Loucy (cell line): ENCODE measurements around the gene ISM2.

Source experiments
- H2AFZ ChIP-seq: fragments of 200-600 bp; sonication (generic); 2 replicates; pipeline ENCODE4 v1.6.0; 2016; ENCODE audit warnings: antibody characterized with exemption, mild to moderate bottlenecking, low read length, moderate library complexity
- H3F3A ChIP-seq: fragments of 200-600 bp; 2 replicates; pipeline ENCODE4 v1.6.0; 2016; ENCODE audit warnings: antibody characterized with exemption, low read depth, mild to moderate bottlenecking
- H3K27me3 ChIP-seq: fragments of 200-600 bp; sonication (generic); 2 replicates; pipeline ENCODE4 v1.6.1; 2014; ENCODE audit warnings: low read length, mild to moderate bottlenecking; ENCODE audit not compliant: insufficient read depth, poor library complexity, severe bottlenecking
- H3K36me3 ChIP-seq: fragments of 200-600 bp; sonication (generic); 2 replicates; pipeline ENCODE4 v1.6.1; 2016; ENCODE audit warnings: low read length; ENCODE audit not compliant: insufficient read depth
- H3K4me1 ChIP-seq: fragments of 200-600 bp; sonication (generic); 2 replicates; pipeline ENCODE4 v1.5.1; 2014; ENCODE audit warnings: low read length, mild to moderate bottlenecking; ENCODE audit not compliant: insufficient read depth, poor library complexity, severe bottlenecking
- H3K4me2 ChIP-seq: fragments of 200-600 bp; sonication (generic); 2 replicates; pipeline ENCODE4 v1.6.0; 2014; ENCODE audit warnings: antibody characterized with exemption, low read length, low read depth, mild to moderate bottlenecking; ENCODE audit not compliant: poor library complexity, severe bottlenecking
- H3K4me3 ChIP-seq: fragments of 200-600 bp; sonication (generic); 2 replicates; pipeline ENCODE4 v1.5.1; 2014; ENCODE audit warnings: low read length, mild to moderate bottlenecking, mixed read lengths; ENCODE audit not compliant: poor library complexity, severe bottlenecking
- H3K79me2 ChIP-seq: fragments of 200-600 bp; sonication (generic); 2 replicates; pipeline ENCODE4 v1.6.1; 2014; ENCODE audit warnings: low read length; ENCODE audit not compliant: insufficient read depth
- H3K9ac ChIP-seq: fragments of 200-600 bp; sonication (generic); 2 replicates; pipeline ENCODE4 v1.6.0; 2014; ENCODE audit warnings: mild to moderate bottlenecking, low read depth, low read length, moderate library complexity; ENCODE audit not compliant: poor library complexity, severe bottlenecking
- H3K9me2 ChIP-seq: fragments of 200-600 bp; sonication (generic); replicated peaks from 2 replicates; pipeline ENCODE4 v1.6.1; 2016; ENCODE audit warnings: low read depth, low read length, mixed read lengths
- H3K9me3 ChIP-seq: fragments of 200-600 bp; sonication (generic); 2 replicates; pipeline ENCODE4 v1.6.1; 2014; ENCODE audit warnings: mild to moderate bottlenecking, antibody characterized with exemption, low read length, low read depth; ENCODE audit not compliant: insufficient read depth
- H4K20me1 ChIP-seq: fragments of 200-600 bp; sonication (generic); 2 replicates; pipeline ENCODE4 v1.6.0; 2014; ENCODE audit warnings: antibody characterized with exemption, low read length, mild to moderate bottlenecking; ENCODE audit not compliant: insufficient read depth, poor library complexity, severe bottlenecking
- CTCF ChIP-seq: fragments of 200-600 bp; sonication (generic); conservative IDR thresholded peaks from 2 replicates; pipeline ENCODE4 v1.5.1; 2014; ENCODE audit warnings: mild to moderate bottlenecking, antibody characterized with exemption, low read length
- EZH2phosphoT487 ChIP-seq: fragments of 200-600 bp; IDR thresholded peaks from 2 replicates; pipeline ENCODE4 v1.6.1; 2018; ENCODE audit warnings: antibody characterized with exemption, mild to moderate bottlenecking, moderate library complexity, borderline replicate concordance

The ISM2 gene

GRCh38 chr14:77508876-77509275, 10.3 kb upstream of the ISM2 start:
- H3K4me2 ChIP-seq, result no peak overlapping the region
- H3F3A ChIP-seq, result no peaks in the 10 kb centered on the region
- no peak overlapping the region for H3K9ac ChIP-seq
- H3K4me1 ChIP-seq, result no peaks in the 10 kb centered on the region
- no peaks in the 10 kb centered on the region for H3K79me2 ChIP-seq
- H3K4me3 ChIP-seq, result no peak overlapping the region
- H4K20me1 ChIP-seq, result no peaks in the 10 kb centered on the region
- TF ChIP-seq EZH2phosphoT487, result no peak
- no peak for TF ChIP-seq CTCF
- H3K9me2 ChIP-seq, result no peaks in the 10 kb centered on the region
- peaks cover 24% of the 10 kb centered on the region; the same call in 1 of the 2 replicates for H3K36me3 ChIP-seq
- no peaks in the 10 kb centered on the region for H3K27me3 ChIP-seq
- H3K9me3 ChIP-seq, result no peaks in the 10 kb centered on the region
- no peak overlapping the region for H2AFZ ChIP-seq

- no peak overlapping the region for H2AFZ ChIP-seq
- TF ChIP-seq EZH2phosphoT487, result no peak
- TF ChIP-seq CTCF, result no peak
- no peaks in the 10 kb centered on the region for H4K20me1 ChIP-seq
- no peaks in the 10 kb centered on the region for H3F3A ChIP-seq
- no peaks in the 10 kb centered on the region for H3K9me3 ChIP-seq
- no peaks in the 10 kb centered on the region for H3K4me1 ChIP-seq
- H3K4me2 ChIP-seq, result no peak overlapping the region
- H3K9me2 ChIP-seq, result no peaks in the 10 kb centered on the region
- no peak overlapping the region for H3K9ac ChIP-seq
- peaks cover 24% of the 10 kb centered on the region; the same call in 1 of the 2 replicates for H3K36me3 ChIP-seq
- no peak overlapping the region for H3K4me3 ChIP-seq
- H3K27me3 ChIP-seq, result no peaks in the 10 kb centered on the region
- no peaks in the 10 kb centered on the region for H3K79me2 ChIP-seq
Observed at GRCh38 chr14:77508249-77508648, 9.6 kb upstream of the ISM2 start.

- Histone ChIP-seq H3K9me3 (no peaks in the 10 kb centered on the region), H3K9me2 (no peaks in the 10 kb centered on the region), H3K27me3 (no peaks in the 10 kb centered on the region), H4K20me1 (no peaks in the 10 kb centered on the region), H3K9ac (no peak overlapping the region), H3F3A (no peaks in the 10 kb centered on the region), H3K4me1 (no peaks in the 10 kb centered on the region), H3K4me2 (no peak overlapping the region), H3K4me3 (no peak overlapping the region), H3K36me3 (peaks cover 24% of the 10 kb centered on the region; the same call in 1 of the 2 replicates), H2AFZ (no peak overlapping the region), H3K79me2 (no peaks in the 10 kb centered on the region)
- TF ChIP-seq EZH2phosphoT487, result no peak
- no peak for TF ChIP-seq CTCF
Observed at GRCh38 chr14:77507762-77508161, 9.1 kb upstream of the ISM2 start.
